ENCODE data around the gene NDUFAF2. TPM values are rescaled to one million over a fixed set of nuclear protein-coding genes. Genes with fewer than 3 reads are reported as not detected.

NDUFAF2 gene
- total and polyA plus RNA-seq, 2 experiments from 2014 or later: 32.5 to 47.6 TPM

GRCh38 chr5:60996368-60996767 is 51.4 kb downstream of the NDUFAF2 start:
- no peaks in the 10 kb centered on the region for H3K27me3 ChIP-seq
- DNase-seq (ENCODE audit: low spot score): no peak
- WGBS (ENCODE audit: low lambda C conversion rate, missing lambda C conversion rate): 95% methylated on average over 3 of the region's 3 CpGs
- no peaks in the 10 kb centered on the region for H3K9me2 ChIP-seq (replicated peaks; ENCODE audit: insufficient read depth)
- H2AFZ ChIP-seq: no peak overlapping the region
- H3K4me3 ChIP-seq: no peak overlapping the region
- H3K27ac ChIP-seq: no peak overlapping the region
- H3K4me1 ChIP-seq (ENCODE audit: insufficient read depth): no peaks in the 10 kb centered on the region
- TF ChIP-seq EZH2phosphoT487 (IDR thresholded peaks at IDR 0.05; ENCODE audit: low read depth, severe bottlenecking, unreplicated experiment) (no peak), EZH2 (IDR thresholded peaks at IDR 0.05; ENCODE audit: borderline replicate concordance) (no peak)
- TF ChIP-seq, protein P1, sequence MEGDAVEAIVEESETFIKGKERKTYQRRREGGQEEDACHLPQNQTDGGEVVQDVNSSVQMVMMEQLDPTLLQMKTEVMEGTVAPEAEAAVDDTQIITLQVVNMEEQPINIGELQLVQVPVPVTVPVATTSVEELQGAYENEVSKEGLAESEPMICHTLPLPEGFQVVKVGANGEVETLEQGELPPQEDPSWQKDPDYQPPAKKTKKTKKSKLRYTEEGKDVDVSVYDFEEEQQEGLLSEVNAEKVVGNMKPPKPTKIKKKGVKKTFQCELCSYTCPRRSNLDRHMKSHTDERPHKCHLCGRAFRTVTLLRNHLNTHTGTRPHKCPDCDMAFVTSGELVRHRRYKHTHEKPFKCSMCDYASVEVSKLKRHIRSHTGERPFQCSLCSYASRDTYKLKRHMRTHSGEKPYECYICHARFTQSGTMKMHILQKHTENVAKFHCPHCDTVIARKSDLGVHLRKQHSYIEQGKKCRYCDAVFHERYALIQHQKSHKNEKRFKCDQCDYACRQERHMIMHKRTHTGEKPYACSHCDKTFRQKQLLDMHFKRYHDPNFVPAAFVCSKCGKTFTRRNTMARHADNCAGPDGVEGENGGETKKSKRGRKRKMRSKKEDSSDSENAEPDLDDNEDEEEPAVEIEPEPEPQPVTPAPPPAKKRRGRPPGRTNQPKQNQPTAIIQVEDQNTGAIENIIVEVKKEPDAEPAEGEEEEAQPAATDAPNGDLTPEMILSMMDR (IDR thresholded peaks at IDR 0.05; ENCODE audit: poor library complexity): no peak
- peaks cover 2% of the 10 kb centered on the region for H3K79me2 ChIP-seq
- no peak overlapping the region for H3K4me2 ChIP-seq
- no peaks in the 10 kb centered on the region for H4K20me1 ChIP-seq (ENCODE audit: insufficient read depth, poor library complexity, severe bottlenecking)
- no peaks in the 10 kb centered on the region for H3K36me3 ChIP-seq (replicated peaks; ENCODE audit: insufficient read depth, low read depth)
- H3K9me3 ChIP-seq (ENCODE audit: low read depth): no peaks in the 10 kb centered on the region

GRCh38 chr5:60997721-60998120 is 52.7 kb downstream of the NDUFAF2 start:
- Histone ChIP-seq H3K9me2 (replicated peaks; ENCODE audit: insufficient read depth) (no peaks in the 10 kb centered on the region), H2AFZ (no peak overlapping the region), H3K4me1 (ENCODE audit: insufficient read depth) (no peaks in the 10 kb centered on the region), H3K79me2 (peaks cover 2% of the 10 kb centered on the region), H4K20me1 (ENCODE audit: insufficient read depth, poor library complexity, severe bottlenecking) (no peaks in the 10 kb centered on the region), H3K27me3 (no peaks in the 10 kb centered on the region), H3K36me3 (replicated peaks; ENCODE audit: insufficient read depth, low read depth) (no peaks in the 10 kb centered on the region), H3K4me3 (no peak overlapping the region), H3K27ac (no peak overlapping the region), H3K9me3 (ENCODE audit: low read depth) (no peaks in the 10 kb centered on the region), H3K4me2 (no peak overlapping the region)
- no peak for DNase-seq (ENCODE audit: low spot score)
- TF ChIP-seq EZH2 (IDR thresholded peaks at IDR 0.05; ENCODE audit: borderline replicate concordance) (no peak), EZH2phosphoT487 (IDR thresholded peaks at IDR 0.05; ENCODE audit: low read depth, severe bottlenecking, unreplicated experiment) (no peak)
- TF ChIP-seq, protein P1 (IDR thresholded peaks at IDR 0.05; ENCODE audit: poor library complexity): no peak
- WGBS (ENCODE audit: low lambda C conversion rate, missing lambda C conversion rate): 91% methylated on average over 1 of the region's 1 CpG

DNA sequence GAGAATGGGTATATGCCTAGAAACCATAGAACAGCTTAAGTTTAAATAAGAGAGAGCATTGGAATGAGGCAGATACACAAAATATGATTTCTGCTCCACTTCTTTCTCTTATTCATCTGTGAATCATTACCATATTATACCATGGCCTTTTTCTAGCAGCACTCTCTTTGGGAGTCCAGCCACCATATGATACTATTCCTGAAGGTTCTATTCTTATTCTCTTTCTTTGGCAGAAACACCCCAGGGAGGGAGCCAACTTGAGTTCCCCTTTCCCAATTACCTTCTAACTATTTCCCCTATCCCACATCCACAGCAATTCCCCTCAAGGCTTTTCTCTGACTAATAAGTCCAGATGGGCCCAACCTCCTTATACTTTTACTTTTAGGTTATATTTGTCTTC is 55.9 kb downstream of the NDUFAF2 start:
- Histone ChIP-seq H3K79me2 (peaks cover 2% of the 10 kb centered on the region), H3K27ac (no peak overlapping the region), H4K20me1 (ENCODE audit: insufficient read depth, poor library complexity, severe bottlenecking) (no peaks in the 10 kb centered on the region), H3K4me2 (no peak overlapping the region), H3K36me3 (replicated peaks; ENCODE audit: insufficient read depth, low read depth) (no peaks in the 10 kb centered on the region), H3K9me2 (replicated peaks; ENCODE audit: insufficient read depth) (no peaks in the 10 kb centered on the region), H3K27me3 (no peaks in the 10 kb centered on the region), H3K9me3 (ENCODE audit: low read depth) (no peaks in the 10 kb centered on the region), H3K4me3 (no peak overlapping the region), H3K4me1 (ENCODE audit: insufficient read depth) (no peaks in the 10 kb centered on the region), H2AFZ (no peak overlapping the region)
- no peak for TF ChIP-seq EZH2 (IDR thresholded peaks at IDR 0.05; ENCODE audit: borderline replicate concordance)
- TF ChIP-seq, protein P1 (IDR thresholded peaks at IDR 0.05; ENCODE audit: poor library complexity): no peak
- TF ChIP-seq EZH2phosphoT487 (IDR thresholded peaks at IDR 0.05; ENCODE audit: low read depth, severe bottlenecking, unreplicated experiment): no peak
- no peak for DNase-seq (ENCODE audit: low spot score)

GRCh38 chr5:61001647-61002046 is 56.6 kb downstream of the NDUFAF2 start:
- 98% methylated on average over 3 of the region's 3 CpGs for WGBS (ENCODE audit: low lambda C conversion rate, missing lambda C conversion rate)
- no peaks in the 10 kb centered on the region for H4K20me1 ChIP-seq (ENCODE audit: insufficient read depth, poor library complexity, severe bottlenecking)
- no peaks in the 10 kb centered on the region for H3K36me3 ChIP-seq (replicated peaks; ENCODE audit: insufficient read depth, low read depth)

More at GRCh38 chr5:61001647-61002046, 56.6 kb downstream of the NDUFAF2 start:
- no peaks in the 10 kb centered on the region for H3K9me3 ChIP-seq (ENCODE audit: low read depth)
- H3K4me1 ChIP-seq (ENCODE audit: insufficient read depth): no peaks in the 10 kb centered on the region
- no peak overlapping the region for H3K4me2 ChIP-seq
- peaks cover 5% of the 10 kb centered on the region for H3K79me2 ChIP-seq
- DNase-seq (ENCODE audit: low spot score): no peak
- H3K9me2 ChIP-seq (replicated peaks; ENCODE audit: insufficient read depth): no peaks in the 10 kb centered on the region
- H3K27ac ChIP-seq: no peak overlapping the region
- TF ChIP-seq, protein P1 (IDR thresholded peaks at IDR 0.05; ENCODE audit: poor library complexity): no peak
- TF ChIP-seq EZH2 (IDR thresholded peaks at IDR 0.05; ENCODE audit: borderline replicate concordance) (no peak), EZH2phosphoT487 (IDR thresholded peaks at IDR 0.05; ENCODE audit: low read depth, severe bottlenecking, unreplicated experiment) (no peak)
- no peak overlapping the region for H3K4me3 ChIP-seq
- no peak overlapping the region for H2AFZ ChIP-seq
- H3K27me3 ChIP-seq: no peaks in the 10 kb centered on the region
